Measurements from ENCODE around the gene GINS3.

GRCh38 chr16:58440131-58440530 lies 47.9 kb downstream of the GINS3 start:
- TF ChIP-seq, protein P1, sequence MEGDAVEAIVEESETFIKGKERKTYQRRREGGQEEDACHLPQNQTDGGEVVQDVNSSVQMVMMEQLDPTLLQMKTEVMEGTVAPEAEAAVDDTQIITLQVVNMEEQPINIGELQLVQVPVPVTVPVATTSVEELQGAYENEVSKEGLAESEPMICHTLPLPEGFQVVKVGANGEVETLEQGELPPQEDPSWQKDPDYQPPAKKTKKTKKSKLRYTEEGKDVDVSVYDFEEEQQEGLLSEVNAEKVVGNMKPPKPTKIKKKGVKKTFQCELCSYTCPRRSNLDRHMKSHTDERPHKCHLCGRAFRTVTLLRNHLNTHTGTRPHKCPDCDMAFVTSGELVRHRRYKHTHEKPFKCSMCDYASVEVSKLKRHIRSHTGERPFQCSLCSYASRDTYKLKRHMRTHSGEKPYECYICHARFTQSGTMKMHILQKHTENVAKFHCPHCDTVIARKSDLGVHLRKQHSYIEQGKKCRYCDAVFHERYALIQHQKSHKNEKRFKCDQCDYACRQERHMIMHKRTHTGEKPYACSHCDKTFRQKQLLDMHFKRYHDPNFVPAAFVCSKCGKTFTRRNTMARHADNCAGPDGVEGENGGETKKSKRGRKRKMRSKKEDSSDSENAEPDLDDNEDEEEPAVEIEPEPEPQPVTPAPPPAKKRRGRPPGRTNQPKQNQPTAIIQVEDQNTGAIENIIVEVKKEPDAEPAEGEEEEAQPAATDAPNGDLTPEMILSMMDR (IDR thresholded peaks at IDR 0.05), result no peak
- TF ChIP-seq POLR2A (IDR thresholded peaks at IDR 0.05), result no peak
